GM10266 (cell line): ENCODE measurements around the gene ADGRL3.

Source experiments
- DNase-seq: peaks from one replicate; pipeline ENCODE4 v3.0.0; 2012; ENCODE audit errors: extremely low spot score
- CTCF ChIP-seq: IDR thresholded peaks from 2 replicates; pipeline ENCODE4 v1.5.1; 2012; ENCODE audit warnings: mild to moderate bottlenecking, low read depth; ENCODE audit not compliant: control insufficient read depth, insufficient read depth; ENCODE audit errors: missing control alignments

The ADGRL3 gene

GRCh38 chr4:61407642-61408618, 207.8 kb downstream of the ADGRL3 start:
- no peak for DNase-seq
- TF ChIP-seq CTCF, result no peak

GRCh38 chr4:61408861-61409260, 208.7 kb downstream of the ADGRL3 start:
- TF ChIP-seq CTCF, result no peak
- no peak for DNase-seq

GRCh38 chr4:61411241-61411640, 211.1 kb downstream of the ADGRL3 start:
- DNase-seq, result no peak
- TF ChIP-seq CTCF, result no peak

- DNase-seq, result no peak
- TF ChIP-seq CTCF, result no peak
Measured at GRCh38 chr4:61425315-61425714, 225.2 kb downstream of the ADGRL3 start.

GRCh38 chr4:61426229-61426628, 226.1 kb downstream of the ADGRL3 start:
- DNase-seq, result no peak
- no peak for TF ChIP-seq CTCF

- DNase-seq, result no peak
- no peak for TF ChIP-seq CTCF
Measured at GRCh38 chr4:61427099-61427817, 227.1 kb downstream of the ADGRL3 start.
